Activated CD8-positive, alpha-beta memory T cell treated with anti-CD3 and anti-CD28 coated beads, Interleukin-2, amount 50 U/mL, for 1 hour (primary cell): ENCODE data around the gene COMMD10.
"Not testable (repeated sequence)": the region's sequence is repeated elsewhere in the genome, so short reads cannot be mapped to it uniquely, and the experiment has no call there.

Experiments used
- DNase-seq: peaks from one replicate; pipeline ENCODE4 v3.0.0-alpha.2; 2020; ENCODE audit errors: extremely low read depth

COMMD10 gene

DNA sequence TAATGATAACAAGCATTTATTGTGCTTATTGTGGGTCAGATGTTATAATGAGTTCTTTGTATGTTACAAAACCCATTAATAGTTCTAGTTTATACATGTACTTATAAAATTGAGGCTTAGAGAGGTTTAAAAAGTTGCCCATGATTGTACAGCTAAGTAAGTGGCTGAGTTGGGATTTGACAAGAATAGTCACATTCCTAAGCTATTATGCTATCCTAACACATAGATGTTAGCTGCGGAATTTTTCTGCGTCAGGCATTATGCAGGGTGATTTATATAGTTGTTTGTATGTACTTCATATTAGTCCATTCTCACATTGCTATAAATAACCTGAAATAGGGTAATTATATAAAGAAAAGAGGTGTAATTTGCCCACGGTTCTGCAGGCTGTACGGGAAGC lies 12.5 kb downstream of the COMMD10 start:
- no peak for DNase-seq

DNA sequence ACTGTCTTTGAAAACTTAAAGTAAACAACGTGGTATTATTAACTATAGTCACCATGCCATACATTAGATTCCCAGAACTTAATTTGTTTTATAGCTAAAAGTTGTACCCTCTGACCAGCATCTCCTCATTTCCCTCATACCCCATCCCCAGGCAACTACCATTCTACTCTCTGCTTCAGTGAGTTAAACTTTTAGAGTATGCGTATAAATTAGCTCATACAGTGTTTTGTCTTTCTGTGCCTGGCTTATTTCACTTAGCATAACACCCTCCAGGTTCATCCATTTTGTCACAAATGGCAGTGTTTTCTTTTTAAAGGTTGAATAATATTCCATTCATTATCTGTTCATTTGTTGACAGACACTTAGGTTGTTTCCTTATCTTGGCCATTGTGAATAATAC lies 14.2 kb downstream of the COMMD10 start:
- DNase-seq, result no peak

DNA sequence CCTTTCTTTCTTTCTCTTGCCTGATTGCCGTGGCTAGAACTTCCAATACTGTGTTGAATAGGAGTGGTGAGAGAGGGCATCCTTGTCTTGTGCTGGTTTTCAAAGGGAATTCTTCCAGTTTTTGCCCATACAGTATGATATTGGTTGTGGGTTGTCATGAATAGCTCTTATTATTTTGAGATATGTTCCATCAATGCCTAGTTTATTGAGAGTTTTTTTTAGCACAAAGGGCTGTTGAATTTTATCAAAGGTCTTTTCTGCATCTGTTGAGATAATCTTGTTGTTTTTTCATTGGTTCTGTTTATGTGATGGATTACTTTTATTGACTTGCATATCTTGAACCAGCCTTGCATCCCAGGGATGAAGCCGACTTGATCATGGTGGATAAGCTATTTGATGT lies 20.1 kb downstream of the COMMD10 start:
- DNase-seq, result not testable (repeated sequence)

DNA sequence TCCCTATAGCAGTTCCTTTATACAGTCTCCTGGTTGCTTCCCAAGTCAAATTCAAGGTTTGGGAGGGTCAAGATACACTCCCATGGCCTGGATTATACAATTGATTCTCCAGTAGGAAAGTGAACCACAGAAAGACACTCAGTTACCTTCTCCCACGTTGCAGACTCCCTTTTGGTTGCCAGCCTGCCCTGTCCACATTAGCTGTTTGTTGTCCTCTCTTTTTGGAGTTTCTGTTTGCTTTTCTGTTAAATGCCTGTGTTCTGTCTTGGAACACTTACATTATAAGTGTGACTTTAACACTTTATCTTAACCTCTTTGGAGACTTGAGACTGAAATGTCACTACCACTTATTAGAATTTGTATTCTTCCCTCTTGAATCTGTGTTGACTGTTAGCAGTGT lies 30.3 kb downstream of the COMMD10 start:
- no peak for DNase-seq

DNA sequence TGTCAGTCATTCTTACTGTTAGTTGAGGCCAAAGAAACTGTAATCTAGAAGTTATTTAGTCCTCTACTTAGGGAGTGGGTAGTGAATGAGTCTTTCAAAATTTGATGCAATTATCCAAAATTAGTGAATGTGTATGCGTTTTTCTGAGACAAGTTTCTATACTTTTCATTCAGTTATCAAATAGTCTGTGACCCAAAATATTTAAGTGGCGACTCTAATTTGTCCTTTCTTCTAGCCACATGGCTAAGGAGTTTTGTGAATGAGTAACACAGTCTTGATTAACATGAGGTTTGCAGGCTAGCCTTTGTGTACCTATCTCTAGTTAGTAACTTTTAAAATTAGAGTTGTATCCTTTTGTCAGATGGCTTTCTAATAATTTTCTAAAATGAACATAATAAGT lies 45.6 kb downstream of the COMMD10 start:
- no peak for DNase-seq

DNA sequence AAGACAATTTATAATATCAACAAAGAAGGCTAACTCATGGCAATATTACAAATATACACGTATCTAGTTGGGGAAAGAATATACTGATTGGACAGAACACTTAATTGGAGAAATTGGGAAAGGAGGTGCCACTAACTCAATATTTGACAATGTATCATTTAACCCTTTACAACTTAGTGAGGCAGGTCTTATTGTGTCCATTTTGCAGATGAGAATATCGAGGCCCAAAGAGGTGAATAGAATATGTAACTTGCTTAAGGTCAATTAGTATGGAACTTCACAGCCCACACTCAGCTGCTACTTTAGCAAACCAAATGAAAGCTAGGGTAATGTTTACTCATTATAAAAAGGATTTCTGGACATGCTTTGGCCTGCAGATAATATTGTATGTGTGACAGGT lies 46.2 kb downstream of the COMMD10 start:
- DNase-seq, result no peak

DNA sequence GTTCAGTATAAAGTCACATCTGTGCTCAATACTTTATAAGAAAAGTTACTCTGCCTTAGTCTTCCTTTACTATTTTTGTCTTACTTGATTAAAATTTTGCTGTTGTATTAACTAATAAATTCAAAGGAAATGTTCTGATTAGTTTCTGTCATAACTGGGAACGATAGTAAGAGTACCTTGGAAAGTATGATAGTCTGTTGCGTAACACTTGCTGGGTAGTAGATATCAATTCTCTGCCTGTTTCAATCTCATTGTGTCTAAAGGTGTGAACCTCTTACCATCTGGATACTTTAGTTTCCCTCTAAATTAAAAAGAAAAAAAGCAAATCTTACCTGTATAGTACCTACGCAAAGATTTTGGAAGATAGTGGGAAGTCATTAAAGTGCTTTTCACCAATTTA lies 48.5 kb downstream of the COMMD10 start:
- no peak for DNase-seq

DNA sequence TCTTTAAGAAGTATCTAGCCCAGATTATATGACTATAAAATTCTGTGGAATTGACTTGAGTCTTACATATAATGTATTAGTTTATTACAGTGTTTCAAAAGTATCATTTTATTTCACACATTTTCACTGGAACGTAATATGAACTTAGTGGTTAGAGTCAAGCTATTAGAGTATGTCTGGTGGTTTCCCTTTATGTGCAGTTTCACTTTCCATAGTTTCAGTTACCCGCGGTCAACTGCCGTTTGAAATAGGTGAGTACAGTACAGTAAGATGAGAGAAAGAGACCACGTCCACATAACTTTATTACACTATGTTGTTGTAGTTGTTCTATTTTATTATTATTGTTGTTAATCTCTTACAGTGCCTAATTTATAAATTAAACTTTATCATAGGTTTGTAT lies 50.5 kb downstream of the COMMD10 start:
- DNase-seq, result no peak

DNA sequence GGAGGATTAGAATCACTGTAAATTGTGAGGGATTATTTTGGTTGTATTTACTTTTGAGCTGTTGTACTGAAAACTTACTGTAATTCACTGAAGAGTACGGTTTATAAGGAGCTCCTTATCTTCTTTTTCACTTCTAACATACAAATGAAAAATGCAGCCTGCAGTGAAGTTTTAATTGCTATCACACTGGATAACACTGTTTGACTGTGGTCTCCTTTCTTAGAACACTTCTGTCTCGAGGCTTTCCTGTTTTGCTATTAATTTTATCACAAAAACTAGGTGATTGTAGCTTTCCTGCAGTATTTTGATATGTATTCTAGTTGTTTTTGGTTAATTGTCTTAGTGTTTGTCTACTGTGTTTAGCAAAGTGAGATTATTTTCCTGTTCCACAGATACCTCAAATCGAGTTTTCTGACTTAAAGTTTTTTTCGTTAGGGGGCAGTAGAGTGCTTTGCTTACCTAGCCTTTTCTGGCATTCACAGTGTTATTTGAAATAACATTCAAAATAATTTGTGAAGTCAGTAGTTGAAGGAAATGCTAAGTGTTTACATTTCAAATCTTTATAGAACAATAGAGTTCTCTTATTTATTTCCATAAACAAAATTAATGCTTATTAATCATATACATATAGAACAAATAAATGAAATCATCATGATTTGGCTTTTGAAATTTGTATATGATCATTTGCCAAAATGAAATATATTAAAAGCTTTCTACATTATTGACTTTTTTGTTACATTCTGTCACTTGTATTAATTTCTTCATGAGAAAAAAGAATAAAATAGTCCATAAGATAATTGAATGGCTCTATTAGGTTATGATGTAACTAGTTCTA lies 52.9 kb downstream of the COMMD10 start:
- DNase-seq, result no peak

DNA sequence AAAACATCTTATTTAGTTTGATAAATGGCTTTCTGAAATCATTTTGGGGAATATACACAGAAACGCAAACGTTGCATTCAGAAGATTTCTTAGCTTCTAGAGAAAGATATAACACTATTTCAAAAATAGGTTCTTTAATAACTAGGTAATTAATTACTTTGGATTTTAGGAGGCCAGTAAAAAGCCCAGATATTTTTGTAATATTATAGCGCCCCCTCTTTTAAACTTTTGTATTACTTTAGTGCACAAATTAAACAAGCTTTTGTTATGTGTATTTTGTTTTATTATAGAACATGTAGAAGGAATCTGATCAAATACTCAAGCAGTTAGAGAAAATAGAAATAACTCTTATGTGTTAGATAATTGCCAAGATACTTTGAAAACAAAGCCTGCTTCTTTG lies 57.7 kb downstream of the COMMD10 start:
- DNase-seq, result no peak

DNA sequence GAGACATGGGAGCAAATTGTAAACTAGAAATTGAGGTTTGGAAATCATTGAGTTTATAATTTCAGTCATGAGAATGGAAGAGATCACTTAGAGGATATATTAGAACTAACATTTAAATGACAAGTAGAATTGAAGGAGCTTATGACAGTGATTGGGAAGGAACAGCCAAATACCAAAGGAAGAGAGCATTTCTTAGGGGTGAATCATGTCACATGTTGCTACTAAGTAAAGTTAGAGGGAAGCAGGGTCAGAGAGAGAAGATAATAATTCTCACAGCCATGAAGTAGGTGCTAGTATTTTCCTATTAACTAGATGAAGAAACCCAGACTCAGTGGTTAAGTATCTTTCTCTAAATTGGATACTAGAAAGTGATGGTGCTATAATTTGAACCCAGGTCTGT lies 59.3 kb downstream of the COMMD10 start:
- no peak for DNase-seq

DNA sequence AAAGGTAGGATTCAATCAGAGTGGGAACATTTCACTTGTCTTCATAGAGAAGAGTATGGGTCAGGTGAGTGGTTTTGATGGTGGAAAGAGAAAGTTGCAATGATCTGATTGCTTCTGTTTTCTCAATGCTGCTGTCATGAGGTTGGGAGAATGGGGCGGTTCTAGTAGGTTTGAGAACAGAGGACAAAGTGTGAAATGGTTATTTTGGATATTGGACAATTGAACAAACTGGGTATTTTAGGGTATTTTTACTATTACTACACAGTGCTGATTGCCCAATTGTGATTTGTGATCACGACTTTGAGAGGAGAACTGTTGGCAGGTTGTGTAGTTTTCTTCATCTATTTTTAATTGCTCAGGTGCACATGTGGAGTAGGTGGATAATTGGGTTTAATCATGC lies 60.2 kb downstream of the COMMD10 start:
- DNase-seq, result no peak

DNA sequence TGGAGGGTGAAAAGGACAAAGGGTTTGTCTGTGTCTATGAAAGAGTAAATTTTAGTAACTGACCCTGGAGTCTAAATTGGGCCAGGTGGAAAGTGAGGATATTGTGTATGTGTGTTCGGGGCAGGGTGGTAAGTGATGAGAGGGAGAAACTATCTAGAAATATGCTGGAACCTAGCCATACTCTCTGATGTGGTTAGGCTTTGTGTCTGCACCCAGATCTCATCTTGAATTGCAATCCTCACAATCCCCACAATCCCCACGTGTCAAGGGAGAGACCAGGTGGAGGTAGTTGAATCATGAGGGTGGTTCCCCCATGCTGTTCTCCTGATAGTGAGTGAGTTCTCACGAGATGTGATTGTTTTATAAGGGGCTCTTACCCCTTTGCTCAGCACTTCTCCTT lies 60.6 kb downstream of the COMMD10 start:
- DNase-seq, result no peak

DNA sequence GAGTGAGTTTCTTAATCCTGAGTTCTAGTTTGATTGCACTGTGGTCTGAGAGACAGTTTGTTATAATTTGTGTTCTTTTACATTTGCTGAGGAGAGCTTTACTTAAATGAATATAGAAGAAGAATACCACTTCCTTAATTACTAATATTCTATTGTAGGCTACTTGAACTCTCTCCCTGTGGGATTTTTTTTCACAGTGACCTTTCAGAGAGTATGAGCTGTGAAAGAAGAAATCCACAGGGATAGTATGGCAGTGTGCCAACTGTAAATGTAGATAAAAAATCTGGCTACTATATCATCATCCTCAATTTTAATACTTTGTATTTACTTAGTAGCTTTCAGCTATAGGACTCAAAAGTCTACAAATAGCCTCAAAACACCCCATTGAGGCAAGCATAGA lies 67.3 kb downstream of the COMMD10 start:
- DNase-seq, result no peak

DNA sequence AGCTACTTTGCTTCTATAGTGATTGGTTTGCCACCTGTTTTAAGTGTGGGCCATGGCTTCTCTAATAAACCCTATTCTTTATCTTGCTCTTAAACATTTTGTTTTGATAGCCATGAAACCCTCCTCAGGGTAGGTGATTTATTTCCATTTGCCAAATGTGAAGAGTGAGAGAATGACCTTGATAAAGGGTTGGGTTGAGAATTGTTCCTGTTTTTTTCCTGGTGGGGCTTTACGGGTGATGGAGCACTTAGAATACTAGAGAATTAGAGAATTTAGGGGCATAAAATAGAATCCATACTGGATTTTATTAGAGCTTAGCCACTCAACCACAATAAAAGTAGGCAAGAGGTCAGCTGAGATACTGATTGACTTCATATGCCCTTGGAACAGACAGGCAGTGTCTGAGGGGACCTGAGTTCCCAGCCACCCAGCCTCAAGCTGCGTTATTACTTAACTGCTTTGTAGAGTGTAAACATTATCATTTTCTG lies 68.9 kb downstream of the COMMD10 start:
- no peak for DNase-seq

DNA sequence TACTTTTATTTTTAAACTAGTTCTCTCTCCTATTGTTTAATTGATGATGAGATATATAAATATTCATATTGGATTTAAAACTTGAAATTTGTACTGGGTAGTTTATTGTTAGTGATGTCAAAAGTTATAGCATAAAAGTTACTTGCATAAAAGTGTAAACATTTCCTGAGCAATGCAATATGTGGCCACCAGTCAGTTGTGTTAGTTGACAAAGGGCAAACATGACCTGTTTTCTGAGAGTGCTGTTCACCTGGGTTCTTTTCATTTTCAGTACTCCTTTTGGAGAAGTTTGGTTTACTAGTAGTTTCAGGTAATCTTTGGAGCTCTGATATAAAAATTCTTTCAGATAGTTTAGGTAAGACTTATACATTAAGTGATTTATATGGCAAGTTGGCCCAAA lies 69.4 kb downstream of the COMMD10 start:
- no peak for DNase-seq

DNA sequence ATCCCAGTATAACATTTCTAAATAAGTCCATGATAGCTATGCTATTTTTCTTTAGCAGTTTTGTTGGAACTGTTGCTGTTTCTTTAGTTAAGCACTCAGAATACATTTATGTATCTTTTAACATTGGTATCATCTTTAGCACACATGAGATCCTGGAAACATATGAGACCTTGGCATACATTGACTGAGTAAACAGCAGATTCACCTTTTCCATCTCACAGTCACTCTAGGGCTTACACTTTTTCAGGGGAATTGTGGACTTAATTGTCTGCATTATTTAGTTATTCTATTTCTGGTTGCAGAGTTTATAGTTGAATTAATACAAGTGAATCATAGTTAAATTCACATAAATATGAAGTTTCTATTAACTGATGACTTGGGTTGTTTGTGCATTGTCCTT lies 70.1 kb downstream of the COMMD10 start:
- DNase-seq, result no peak

DNA sequence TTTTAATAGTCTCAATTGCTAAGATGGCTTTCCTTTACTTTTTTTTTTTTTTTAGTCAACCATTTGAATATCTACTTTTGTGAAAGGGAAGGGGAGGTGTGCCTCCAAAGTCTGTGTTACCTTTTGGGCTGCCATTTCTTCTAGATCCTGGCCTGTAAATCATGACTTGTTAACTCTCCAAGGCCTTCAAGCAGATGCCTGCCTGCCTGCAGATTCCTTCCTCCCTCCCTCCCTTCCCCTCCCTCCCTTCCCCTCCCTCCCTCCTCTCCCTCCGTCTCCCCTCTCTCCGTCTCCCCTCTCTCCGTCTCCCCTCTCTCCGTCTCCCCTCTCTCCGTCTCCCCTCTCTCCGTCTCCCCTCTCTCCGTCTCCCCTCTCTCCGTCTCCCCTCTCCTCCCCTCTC lies 73.1 kb downstream of the COMMD10 start:
- DNase-seq, result no peak

DNA sequence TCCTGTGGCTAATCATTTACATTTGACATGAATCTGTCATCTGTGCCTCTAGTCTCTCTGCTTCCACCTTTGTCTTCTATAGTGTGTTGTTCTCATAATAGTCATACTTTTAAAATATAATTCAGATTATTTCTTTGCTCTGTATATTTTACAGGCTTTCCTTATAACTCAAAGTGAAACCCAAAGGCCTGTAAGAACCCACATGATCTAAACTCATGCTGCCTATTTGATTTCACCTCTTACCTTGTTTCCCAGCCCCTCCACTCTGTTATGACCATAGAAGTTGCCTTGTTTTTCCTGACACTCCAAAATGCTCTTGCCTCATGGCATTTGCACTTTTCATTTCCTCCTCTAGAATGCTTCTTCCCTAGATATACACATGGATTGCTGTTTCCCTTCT lies 74.2 kb downstream of the COMMD10 start:
- no peak for DNase-seq

DNA sequence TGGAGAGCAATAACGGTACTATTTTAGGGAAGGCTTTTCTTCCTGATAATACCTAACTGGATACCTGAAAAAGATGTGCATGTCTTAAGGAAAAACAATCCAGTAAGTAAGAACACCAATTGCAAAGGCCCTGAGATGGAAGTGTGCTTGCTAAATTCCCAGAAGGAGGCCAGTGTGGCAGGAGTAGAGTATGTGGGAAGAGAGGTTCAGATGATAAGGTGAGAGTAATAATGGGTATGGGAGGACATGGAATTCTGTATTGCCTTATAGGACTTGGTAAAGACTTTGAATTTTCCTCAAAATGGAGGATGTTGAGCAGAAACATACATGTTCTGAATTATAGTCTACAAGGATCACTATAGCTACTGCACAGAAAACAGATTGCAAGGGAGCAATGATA lies 89.3 kb downstream of the COMMD10 start:
- DNase-seq, result no peak

DNA sequence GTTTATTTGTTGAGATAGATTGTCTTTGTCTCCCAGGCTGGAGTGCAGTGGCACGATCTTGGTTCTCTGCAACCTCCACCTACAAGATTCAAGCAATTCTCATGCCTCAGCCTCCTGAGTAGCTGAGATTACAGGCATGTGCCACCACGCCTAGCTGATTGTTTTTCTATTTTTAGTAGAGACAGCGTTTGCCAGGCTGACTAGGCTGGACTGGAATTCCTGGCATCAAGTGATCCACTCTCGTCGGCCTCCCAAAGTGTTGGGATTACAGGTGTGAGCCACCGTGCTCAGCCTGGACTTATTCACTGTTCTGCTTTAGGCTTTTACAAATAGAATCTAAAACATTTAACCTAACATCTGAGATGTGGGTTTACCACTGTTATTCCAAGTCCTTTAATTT lies 91.3 kb downstream of the COMMD10 start:
- no peak for DNase-seq

DNA sequence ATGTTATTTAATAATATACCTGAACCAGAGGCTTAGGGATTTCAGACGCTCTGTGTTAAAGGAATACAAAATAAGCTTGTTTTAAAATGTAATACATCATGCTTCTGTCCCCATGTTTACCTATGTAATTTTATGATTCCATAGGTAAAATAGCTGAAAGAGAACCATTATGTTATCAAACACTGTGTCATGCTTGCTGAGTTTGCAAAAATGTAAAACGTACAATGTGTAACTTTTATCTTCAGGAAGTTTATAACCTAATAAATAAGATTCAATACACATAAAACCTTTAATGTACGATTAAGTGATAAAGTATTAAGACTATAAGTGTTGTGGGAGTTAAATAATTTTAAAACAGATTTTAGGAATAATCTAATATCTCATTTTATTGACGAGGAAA lies 94.1 kb downstream of the COMMD10 start:
- DNase-seq, result no peak

DNA sequence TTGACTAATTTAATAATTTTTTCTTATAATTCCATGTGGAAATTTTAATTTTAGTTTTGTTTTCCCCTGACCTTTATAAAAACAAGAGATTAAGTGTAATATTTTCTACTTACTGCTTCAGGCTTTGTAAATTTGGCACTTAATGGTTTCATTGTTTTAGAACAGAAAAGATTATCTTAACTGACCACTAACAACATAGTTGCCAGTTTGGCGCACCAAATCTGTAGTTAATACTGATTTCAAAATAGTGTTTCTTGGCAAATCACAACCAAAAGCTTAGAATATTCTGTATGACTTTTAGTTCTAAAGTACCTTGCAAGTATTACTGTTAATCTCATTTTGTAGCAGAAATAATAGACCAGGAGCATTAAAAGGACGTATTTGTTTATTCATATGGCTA lies 124.3 kb downstream of the COMMD10 start:
- no peak for DNase-seq

DNA sequence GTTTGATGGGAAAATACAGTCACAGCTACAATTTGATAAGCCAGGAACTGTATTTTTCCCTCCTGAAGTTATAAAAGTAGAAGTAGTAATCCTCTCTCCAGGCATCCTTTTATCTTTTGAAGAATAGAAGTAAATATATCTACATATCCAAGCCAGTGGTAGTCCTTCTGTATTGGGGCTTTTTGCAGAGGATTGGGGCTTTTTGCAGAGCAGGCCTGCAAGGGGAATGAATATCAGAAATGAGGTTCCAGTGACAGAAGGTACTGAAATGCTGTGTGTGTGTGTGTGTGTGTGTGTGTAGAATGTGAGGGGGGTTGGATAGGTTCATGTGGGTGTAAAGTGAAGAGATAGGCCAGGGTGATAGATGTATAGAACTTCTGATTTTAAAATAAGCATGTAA lies 127.4 kb downstream of the COMMD10 start:
- no peak for DNase-seq
